Measurements from ENCODE around the gene RGPD3.
"Not testable (repeated sequence)": the region's sequence is repeated elsewhere in the genome, so short reads cannot be mapped to it uniquely, and the experiment has no call there.

Gene RGPD3

DNA sequence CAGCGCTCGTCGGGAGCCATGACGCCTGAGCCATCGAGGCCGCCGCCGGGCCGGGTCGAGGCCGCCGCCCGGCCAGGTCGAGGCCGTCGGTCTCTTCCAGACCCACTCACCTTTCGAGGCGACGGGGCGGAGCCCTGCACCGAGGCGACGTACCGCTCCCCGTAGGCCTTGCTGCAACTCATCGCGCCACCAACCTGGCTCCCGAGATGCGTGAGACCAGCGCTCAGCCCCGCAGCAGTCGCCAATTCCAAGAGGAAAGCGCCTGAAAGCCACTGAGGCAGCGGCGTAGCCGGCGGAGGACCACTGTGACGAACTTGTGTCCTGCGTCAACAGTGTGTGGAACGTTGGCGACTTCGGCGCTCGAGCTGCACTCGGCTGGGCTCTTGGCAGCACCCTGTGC, at the start of gene RGPD3:
TSS of gene RGPD3 (minus strand) at position 307 of the 400 bp plus-strand sequence. CDS start at position 182, 125 bp downstream.
- H3K4me3 ChIP-seq (ENCODE audit: low read depth, low read length) = not testable (repeated sequence)

DNA sequence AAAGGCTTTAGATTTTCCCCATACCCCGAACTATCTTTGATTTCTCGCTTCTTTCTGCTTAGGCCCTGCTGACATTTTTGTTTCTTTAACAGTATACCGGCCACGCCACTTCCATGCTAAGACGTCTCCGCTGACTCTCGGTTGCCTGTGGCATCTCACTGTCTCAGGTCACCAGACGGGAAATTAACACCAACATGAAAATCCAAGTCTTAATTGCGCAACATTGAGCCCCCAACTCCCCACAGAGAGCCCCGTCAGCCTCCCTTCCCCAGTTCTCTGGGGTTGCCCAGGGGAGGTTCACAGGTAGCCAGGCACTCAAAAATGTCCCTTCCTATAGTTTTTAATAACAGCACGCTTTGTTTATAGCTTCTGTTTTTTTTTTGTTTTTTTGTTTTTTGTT, 49.1 kb upstream of the RGPD3 start:
- TF ChIP-seq, protein P1, sequence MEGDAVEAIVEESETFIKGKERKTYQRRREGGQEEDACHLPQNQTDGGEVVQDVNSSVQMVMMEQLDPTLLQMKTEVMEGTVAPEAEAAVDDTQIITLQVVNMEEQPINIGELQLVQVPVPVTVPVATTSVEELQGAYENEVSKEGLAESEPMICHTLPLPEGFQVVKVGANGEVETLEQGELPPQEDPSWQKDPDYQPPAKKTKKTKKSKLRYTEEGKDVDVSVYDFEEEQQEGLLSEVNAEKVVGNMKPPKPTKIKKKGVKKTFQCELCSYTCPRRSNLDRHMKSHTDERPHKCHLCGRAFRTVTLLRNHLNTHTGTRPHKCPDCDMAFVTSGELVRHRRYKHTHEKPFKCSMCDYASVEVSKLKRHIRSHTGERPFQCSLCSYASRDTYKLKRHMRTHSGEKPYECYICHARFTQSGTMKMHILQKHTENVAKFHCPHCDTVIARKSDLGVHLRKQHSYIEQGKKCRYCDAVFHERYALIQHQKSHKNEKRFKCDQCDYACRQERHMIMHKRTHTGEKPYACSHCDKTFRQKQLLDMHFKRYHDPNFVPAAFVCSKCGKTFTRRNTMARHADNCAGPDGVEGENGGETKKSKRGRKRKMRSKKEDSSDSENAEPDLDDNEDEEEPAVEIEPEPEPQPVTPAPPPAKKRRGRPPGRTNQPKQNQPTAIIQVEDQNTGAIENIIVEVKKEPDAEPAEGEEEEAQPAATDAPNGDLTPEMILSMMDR (IDR thresholded peaks at IDR 0.05; ENCODE audit: borderline replicate concordance, insufficient read depth, low read depth, low read length) = no peak
- H3K4me3 ChIP-seq (ENCODE audit: low read depth, low read length) = no peak overlapping the region

DNA sequence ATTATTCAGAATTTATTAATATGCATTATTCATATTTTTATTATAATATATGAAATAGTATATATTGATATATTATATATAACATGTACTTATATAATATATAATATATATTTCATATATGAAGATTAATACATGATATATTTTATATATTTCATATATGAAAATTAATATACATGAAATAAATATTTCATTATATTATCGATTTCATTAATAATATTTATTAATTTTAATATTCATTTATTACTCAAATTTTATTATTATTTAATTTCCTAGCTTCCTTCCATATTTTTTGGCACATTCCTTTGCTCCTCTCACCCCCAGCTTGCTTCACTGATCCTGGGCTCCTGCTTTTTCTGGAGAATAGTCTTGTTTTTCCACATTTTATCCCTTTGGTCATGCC, 48.7 kb upstream of the RGPD3 start:
- no peak overlapping the region for H3K4me3 ChIP-seq (ENCODE audit: low read depth, low read length)
- TF ChIP-seq, protein P1 (IDR thresholded peaks at IDR 0.05; ENCODE audit: borderline replicate concordance, insufficient read depth, low read depth, low read length) = no peak

DNA sequence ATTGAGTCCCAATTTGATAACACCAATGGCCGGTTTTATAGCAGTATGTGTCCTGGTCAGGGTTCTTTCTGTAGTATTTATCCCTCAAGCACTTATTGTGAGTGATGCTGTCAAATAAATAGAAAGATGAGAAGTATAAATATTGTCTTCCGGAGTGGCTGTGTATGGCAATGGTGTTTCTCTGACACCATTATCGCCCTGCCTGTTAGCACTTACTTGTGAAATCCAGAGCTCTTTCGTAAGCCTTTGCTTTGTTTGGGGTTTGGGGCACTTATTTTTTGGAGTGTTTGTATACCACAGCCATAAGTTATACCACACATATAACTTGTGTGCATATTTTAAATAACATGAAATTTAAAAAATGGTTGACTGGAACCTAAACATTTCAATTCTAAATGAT, 48.2 kb upstream of the RGPD3 start:
- TF ChIP-seq, protein P1 (IDR thresholded peaks at IDR 0.05; ENCODE audit: borderline replicate concordance, insufficient read depth, low read depth, low read length) = no peak
- no peak overlapping the region for H3K4me3 ChIP-seq (ENCODE audit: low read depth, low read length)

DNA sequence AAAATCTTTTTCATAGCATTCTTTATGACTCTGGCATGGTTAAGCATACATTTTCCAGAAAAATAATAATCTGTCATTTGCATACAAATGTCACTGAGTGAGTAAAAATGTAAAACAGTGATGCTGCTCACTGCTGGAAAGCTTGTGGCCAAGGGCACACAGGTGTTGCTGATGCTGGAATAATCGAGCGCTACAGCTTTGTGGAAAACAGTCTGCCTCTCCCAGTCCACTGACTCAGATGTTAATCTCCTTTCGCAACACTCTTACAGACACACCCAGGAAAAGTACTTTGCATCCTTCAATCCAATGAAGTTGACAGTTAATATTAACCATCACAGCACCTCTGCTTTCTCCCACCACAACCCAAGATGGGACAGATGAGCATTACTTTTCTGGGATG, 46.6 kb upstream of the RGPD3 start:
- not testable (repeated sequence) for H3K4me3 ChIP-seq (ENCODE audit: low read depth, low read length)

DNA sequence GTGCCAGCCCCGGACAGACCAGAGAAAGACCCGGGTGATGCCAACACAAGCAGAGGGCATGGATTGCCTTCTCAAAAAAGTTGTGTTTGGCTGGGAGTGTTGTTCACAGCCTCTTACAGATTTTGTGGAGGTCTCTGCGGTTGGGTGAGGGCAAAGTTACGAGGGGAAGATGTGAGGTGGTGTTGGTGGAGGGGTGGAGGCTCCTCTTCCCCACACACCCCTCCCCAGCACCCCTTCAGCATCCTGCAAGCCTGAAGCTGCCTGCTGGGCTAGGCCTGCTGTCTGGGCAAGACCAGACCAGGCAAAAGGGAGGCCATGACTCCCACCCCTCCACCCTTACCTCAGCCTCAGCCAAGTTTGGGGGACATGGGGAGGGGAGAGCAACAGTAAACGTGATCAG, 45.2 kb upstream of the RGPD3 start:
- H3K4me3 ChIP-seq (ENCODE audit: low read depth, low read length) = not testable (repeated sequence)

DNA sequence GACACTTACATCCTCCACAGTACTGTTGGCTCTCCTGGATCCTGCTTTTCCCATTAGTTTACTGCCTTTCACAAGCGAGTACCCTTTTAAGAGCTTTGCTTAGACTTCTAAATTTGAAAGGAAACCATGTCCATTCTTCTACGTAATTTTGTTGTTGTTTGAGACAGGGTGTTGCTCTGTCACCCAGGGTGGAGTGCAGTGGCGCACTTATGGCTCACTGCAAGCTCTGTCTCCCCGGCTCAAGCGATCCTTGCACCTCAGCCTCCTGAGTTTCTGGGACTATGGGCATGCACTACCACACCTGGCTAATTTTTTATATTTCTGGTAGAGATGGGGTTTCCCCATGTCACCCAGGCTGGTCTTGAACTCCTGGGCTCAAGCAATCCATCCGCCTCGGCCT, 43.7 kb upstream of the RGPD3 start:
- not testable (repeated sequence) for H3K4me3 ChIP-seq (ENCODE audit: low read depth, low read length)

DNA sequence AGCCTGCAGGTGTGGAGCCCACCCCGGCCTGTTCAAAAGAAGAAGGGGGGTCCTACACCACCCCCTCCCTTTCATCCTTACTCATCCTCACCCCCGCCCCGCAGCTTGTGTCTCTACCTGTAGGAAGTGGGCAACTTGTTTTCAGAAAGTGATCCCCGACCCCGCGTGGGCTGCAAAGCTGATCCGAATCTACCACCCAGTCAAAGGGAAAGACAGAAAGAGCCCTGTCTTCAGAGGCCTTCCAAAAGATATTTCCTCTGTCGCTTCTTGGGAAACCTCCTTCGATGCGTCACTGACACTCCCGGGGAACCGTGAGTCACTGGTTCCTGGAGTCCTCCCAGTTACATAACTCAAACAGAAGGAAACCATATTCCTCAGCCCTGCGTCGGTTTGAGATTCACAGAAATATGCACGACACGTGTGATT, 43.3 kb upstream of the RGPD3 start:
- H3K4me3 ChIP-seq (ENCODE audit: low read depth, low read length) = not testable (repeated sequence)

DNA sequence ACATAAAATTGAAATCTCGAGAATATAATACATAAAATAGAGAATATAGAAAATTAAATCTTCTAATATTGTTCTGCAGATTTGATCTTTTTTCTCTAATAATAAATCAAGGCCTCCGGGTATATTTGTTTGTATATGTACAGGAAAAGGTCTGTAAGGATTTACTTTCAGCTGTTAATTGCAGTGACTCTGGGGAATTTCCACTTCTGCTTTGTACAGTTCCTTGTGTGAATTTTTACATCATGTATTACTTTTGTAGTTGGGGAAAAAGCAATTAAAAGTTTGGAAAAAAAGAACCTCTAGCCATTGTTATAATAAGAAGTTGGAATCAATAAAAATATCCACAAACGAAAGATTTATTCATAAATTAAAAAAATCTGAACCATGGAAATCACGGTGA, 42.6 kb upstream of the RGPD3 start:
- H3K4me3 ChIP-seq (ENCODE audit: low read depth, low read length) = not testable (repeated sequence)

DNA sequence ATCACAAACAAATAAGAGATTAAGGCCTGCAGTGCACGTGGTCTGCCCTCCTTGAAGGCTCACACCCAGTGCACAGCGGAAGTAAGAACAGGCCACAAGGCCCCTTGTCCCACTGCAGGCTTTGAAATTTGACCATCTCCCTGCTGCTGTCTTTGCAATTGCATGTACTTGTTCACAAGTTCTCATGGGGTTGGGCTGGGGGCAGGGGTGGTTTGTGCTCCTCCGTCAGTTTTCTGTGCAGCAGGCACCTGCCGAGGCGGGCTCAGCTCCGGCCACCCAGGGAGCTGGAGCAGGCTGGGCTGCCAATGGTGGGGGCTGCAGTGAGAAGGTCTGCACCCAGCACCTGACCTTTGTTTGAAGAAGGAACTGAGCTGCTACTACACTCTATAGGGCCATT, 41.2 kb upstream of the RGPD3 start:
- not testable (repeated sequence) for H3K4me3 ChIP-seq (ENCODE audit: low read depth, low read length)

DNA sequence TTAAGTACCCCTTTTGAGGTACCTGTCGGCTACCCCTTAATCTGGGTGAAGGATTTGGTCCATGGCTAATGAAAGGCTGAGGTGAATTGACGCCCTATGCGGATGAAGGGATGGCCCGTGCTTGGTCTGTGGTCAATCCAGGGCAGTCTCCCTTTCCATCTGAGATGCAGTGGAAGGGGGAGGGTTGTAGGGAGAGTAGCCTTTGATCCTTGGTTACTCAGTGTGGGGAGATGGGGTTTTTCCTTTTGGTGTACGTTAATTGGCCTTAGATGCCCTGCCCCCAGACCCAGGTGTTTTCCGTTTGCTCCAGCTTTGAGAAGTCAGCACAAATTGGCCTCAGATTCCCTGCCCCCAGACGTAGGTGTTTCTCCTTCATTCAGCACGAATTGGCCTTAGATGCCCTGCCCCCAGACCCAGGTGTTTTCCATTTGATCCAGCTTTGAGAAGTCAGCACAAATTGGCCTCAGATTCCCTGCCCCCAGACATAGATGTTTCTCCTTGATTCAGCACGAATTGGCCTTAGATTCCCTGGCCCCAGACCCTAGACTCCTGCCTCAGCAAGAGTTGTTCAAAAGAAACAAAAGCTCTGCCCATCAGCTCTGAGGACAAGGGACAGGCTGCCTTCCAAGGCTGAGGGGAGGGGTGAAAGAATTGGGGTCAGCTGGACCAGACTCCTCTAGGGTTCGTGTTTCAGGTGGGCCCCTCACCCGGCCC, 40.6 kb upstream of the RGPD3 start:
- H3K4me3 ChIP-seq (ENCODE audit: low read depth, low read length) = not testable (repeated sequence)

DNA sequence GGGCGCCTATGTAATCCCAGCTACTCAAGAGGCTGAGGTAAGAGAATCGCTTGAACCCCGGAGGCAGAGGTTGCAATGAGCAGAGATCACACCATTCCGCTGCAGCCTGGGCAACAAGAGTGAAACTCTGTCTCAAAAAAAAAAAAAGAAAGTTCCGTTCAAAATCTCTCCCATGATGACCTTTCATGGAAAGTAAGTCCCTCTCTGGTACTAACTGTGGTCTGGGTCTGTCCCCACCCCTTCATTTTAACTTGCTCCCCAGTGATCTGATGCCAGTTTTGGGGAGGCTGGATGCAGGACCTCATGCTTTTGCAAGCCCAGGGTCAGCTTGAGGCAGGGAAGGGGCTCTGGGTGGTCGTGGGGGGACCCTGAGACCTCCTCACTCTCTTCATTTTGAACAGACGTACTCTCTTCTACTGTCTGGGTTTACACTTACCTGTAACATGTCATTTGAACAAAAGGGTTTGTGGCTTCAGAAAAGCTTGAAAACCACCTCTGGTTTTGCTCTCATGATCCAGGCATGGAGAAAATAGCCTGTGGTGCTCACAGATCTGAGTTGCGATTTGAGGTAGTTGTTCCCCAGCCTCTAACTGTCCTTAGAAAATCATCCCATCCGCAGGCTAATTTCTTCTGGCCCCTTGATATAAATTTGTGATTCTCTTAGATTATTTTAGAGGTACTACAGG, 37.9 kb upstream of the RGPD3 start:
- H3K4me3 ChIP-seq (ENCODE audit: low read depth, low read length) = not testable (repeated sequence)

DNA sequence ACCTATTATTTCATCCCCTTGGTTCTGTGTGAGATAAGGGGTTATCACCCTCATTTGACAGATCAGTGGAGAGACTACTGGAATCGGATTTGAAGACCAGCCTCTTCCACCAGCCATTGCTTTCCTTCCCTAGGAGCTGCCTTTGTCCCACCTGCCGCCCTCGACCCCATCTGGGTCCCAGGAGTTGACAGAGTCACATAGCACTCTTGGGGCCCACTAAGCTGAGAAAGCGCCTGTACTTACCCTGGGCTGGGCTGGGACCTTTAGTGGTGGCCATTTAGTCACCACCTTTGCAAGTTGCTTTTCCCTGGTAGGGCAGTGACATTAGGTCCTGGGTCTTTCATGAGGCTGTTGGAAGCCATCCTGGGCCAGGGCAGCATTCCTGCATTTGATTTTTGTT, 36.6 kb upstream of the RGPD3 start:
- H3K4me3 ChIP-seq (ENCODE audit: low read depth, low read length) = not testable (repeated sequence)

DNA sequence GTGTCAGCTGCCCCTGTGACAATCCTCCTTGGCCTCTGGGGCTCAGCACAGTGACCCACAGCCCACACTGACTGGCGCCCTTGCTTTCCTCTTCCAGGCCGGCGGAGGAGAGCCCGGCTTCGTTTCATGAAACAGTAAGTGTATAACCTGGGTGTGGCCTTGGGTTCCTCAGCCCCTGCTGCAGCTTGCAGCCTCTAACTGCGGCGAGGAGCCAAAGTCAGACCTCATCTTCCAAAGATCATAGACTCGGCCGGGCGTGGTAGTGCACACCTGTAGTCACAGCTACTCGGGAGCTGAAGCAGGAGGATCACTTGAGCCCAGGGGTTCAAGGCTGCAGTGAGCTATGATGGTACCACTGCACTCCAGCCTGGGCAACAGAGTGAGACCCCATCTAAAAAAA, 36.0 kb upstream of the RGPD3 start:
- H3K4me3 ChIP-seq (ENCODE audit: low read depth, low read length) = not testable (repeated sequence)

DNA sequence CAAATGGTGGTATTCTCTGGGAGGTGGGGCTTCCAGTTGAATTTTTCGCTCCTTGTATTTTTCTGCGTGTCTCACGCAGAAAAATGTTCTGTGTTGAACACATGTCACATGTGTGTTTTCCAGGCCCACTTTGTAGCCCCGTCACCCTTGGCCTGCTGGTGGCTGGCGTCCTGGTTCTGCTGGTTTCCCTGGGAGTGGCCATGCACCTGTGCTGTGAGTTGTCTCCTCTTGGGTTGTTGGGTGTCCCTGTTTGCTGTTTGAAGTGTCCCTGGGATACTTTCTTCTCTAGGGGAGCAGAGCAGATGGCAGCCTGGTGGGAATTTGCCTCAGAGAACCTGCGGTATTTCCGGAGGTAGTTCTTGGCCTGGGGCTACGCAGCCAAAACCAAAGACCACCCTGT, 34.1 kb upstream of the RGPD3 start:
- H3K4me3 ChIP-seq (ENCODE audit: low read depth, low read length) = not testable (repeated sequence)

DNA sequence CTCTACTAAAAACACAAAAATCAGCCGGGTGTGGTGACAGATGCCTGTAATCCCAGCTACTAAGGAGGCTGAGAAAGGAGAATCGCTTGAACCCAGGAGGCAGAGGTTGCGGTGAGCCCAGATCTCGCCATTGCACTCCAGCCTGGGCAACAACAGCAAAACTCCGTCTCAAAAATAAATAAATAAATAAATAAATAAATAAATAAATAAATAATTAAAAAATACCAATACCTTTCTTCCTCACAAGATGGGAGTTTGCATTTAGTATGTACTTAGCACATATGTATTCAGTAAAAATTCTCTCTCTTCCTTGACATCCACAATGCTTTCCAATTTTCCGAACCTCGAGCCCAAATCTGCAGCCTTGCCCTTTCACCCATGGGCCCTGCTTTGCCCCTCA, 32.1 kb upstream of the RGPD3 start:
- H3K4me3 ChIP-seq (ENCODE audit: low read depth, low read length) = not testable (repeated sequence)

DNA sequence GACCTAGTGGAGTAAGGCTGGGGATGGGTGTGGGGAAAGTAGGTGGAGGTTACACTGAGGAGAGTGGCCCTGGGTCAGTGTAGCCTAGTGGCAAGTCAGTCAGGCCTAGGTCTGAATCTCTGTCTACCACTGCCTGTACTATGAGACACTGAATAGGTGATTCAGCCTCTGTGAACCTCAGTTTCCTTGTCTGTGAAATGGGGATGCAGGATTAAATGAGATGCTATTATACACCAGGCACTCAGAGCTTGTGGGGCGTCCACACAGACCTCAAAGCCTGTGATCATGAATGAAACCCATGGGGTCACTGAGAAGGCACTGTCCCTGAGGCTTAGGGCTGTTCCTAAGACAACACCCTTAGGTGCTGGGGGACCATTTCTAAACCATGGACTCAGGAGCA, 30.3 kb upstream of the RGPD3 start:
- not testable (repeated sequence) for H3K4me3 ChIP-seq (ENCODE audit: low read depth, low read length)

Data from GM12875 (cell line).